Adrenal gland (tissue), 5 donors: Measurements from ENCODE around the gene TMEM89.

Experiments
- CTCF ChIP-seq, 6 experiments: fragments of 450-650 bp in 4 of 6; fragments of 200-600 bp in 2 of 6; sonication (generic) in 1 of 6; IDR thresholded peaks; 1 replicate in 5 of 6; 2 replicates in 1 of 6; pipeline versions ENCODE4 v1.5.1 to v1.8.0; 2016 to 2021; ENCODE audit warnings: antibody characterized with exemption in 6 of 6, mild to moderate bottlenecking in 2 of 6, moderate library complexity in 1 of 6
- POLR2A ChIP-seq, 2 donors: fragments of 450-650 bp; IDR thresholded peaks; one replicate each; pipeline ENCODE4 v1.6.1; 2017; ENCODE audit warnings: antibody characterized with exemption in 2 of 2, mild to moderate bottlenecking in 2 of 2, moderate library complexity in 1 of 2
- donor health status: DM: no; HTN: no; CAD: no.

- TF ChIP-seq CTCF (IDR thresholded peaks at IDR 0.05), result no peak
- no peak for TF ChIP-seq POLR2A (IDR thresholded peaks at IDR 0.05)
Observed at GRCh38 chr3:48600711-48601621, 20.6 kb downstream of the TMEM89 start.
